Loucy (cell line): ENCODE measurements around the gene IRF6.

Experiments
- H2AFZ ChIP-seq: fragments of 200-600 bp; sonication (generic); 2 replicates; pipeline ENCODE4 v1.6.0; 2016; ENCODE audit warnings: antibody characterized with exemption, mild to moderate bottlenecking, low read length, moderate library complexity
- H3F3A ChIP-seq: fragments of 200-600 bp; 2 replicates; pipeline ENCODE4 v1.6.0; 2016; ENCODE audit warnings: antibody characterized with exemption, low read depth, mild to moderate bottlenecking
- H3K27me3 ChIP-seq: fragments of 200-600 bp; sonication (generic); 2 replicates; pipeline ENCODE4 v1.6.1; 2014; ENCODE audit warnings: low read length, mild to moderate bottlenecking; ENCODE audit not compliant: insufficient read depth, poor library complexity, severe bottlenecking
- H3K36me3 ChIP-seq: fragments of 200-600 bp; sonication (generic); 2 replicates; pipeline ENCODE4 v1.6.1; 2016; ENCODE audit warnings: low read length; ENCODE audit not compliant: insufficient read depth
- H3K4me1 ChIP-seq: fragments of 200-600 bp; sonication (generic); 2 replicates; pipeline ENCODE4 v1.5.1; 2014; ENCODE audit warnings: low read length, mild to moderate bottlenecking; ENCODE audit not compliant: insufficient read depth, poor library complexity, severe bottlenecking
- H3K4me2 ChIP-seq: fragments of 200-600 bp; sonication (generic); 2 replicates; pipeline ENCODE4 v1.6.0; 2014; ENCODE audit warnings: antibody characterized with exemption, low read length, low read depth, mild to moderate bottlenecking; ENCODE audit not compliant: poor library complexity, severe bottlenecking
- H3K4me3 ChIP-seq: fragments of 200-600 bp; sonication (generic); 2 replicates; pipeline ENCODE4 v1.5.1; 2014; ENCODE audit warnings: low read length, mild to moderate bottlenecking, mixed read lengths; ENCODE audit not compliant: poor library complexity, severe bottlenecking
- H3K79me2 ChIP-seq: fragments of 200-600 bp; sonication (generic); 2 replicates; pipeline ENCODE4 v1.6.1; 2014; ENCODE audit warnings: low read length; ENCODE audit not compliant: insufficient read depth
- H3K9ac ChIP-seq: fragments of 200-600 bp; sonication (generic); 2 replicates; pipeline ENCODE4 v1.6.0; 2014; ENCODE audit warnings: mild to moderate bottlenecking, low read depth, low read length, moderate library complexity; ENCODE audit not compliant: poor library complexity, severe bottlenecking
- H3K9me2 ChIP-seq: fragments of 200-600 bp; sonication (generic); replicated peaks from 2 replicates; pipeline ENCODE4 v1.6.1; 2016; ENCODE audit warnings: low read depth, low read length, mixed read lengths
- H3K9me3 ChIP-seq: fragments of 200-600 bp; sonication (generic); 2 replicates; pipeline ENCODE4 v1.6.1; 2014; ENCODE audit warnings: mild to moderate bottlenecking, antibody characterized with exemption, low read length, low read depth; ENCODE audit not compliant: insufficient read depth
- H4K20me1 ChIP-seq: fragments of 200-600 bp; sonication (generic); 2 replicates; pipeline ENCODE4 v1.6.0; 2014; ENCODE audit warnings: antibody characterized with exemption, low read length, mild to moderate bottlenecking; ENCODE audit not compliant: insufficient read depth, poor library complexity, severe bottlenecking
- CTCF ChIP-seq: fragments of 200-600 bp; sonication (generic); conservative IDR thresholded peaks from 2 replicates; pipeline ENCODE4 v1.5.1; 2014; ENCODE audit warnings: mild to moderate bottlenecking, antibody characterized with exemption, low read length
- EZH2phosphoT487 ChIP-seq: fragments of 200-600 bp; IDR thresholded peaks from 2 replicates; pipeline ENCODE4 v1.6.1; 2018; ENCODE audit warnings: antibody characterized with exemption, mild to moderate bottlenecking, moderate library complexity, borderline replicate concordance

IRF6 gene

GRCh38 chr1:209854196-209854595, 48.3 kb upstream of the IRF6 start:
- H3K9me2 ChIP-seq, result no peaks in the 10 kb centered on the region
- no peak overlapping the region for H2AFZ ChIP-seq
- H3K9me3 ChIP-seq, result no peaks in the 10 kb centered on the region
- no peaks in the 10 kb centered on the region for H3K27me3 ChIP-seq
- H3K9ac ChIP-seq, result no peak overlapping the region
- no peaks in the 10 kb centered on the region for H3F3A ChIP-seq
- no peak overlapping the region for H3K4me3 ChIP-seq
- H3K79me2 ChIP-seq, result no peaks in the 10 kb centered on the region
- no peak overlapping the region for H3K4me2 ChIP-seq
- TF ChIP-seq EZH2phosphoT487, result no peak
- no peak for TF ChIP-seq CTCF
- peaks cover 39% of the 10 kb centered on the region; the same call in 1 of the 2 replicates for H3K36me3 ChIP-seq
- no peaks in the 10 kb centered on the region for H4K20me1 ChIP-seq
- H3K4me1 ChIP-seq, result no peaks in the 10 kb centered on the region

GRCh38 chr1:209853676-209854075, 47.7 kb upstream of the IRF6 start:
- Histone ChIP-seq H3K4me1 (no peaks in the 10 kb centered on the region), H3K27me3 (no peaks in the 10 kb centered on the region), H3F3A (no peaks in the 10 kb centered on the region), H2AFZ (no peak overlapping the region), H3K9me2 (no peaks in the 10 kb centered on the region), H3K36me3 (peaks cover 39% of the 10 kb centered on the region; the same call in 1 of the 2 replicates), H3K9me3 (no peaks in the 10 kb centered on the region), H4K20me1 (no peaks in the 10 kb centered on the region), H3K4me2 (no peak overlapping the region), H3K79me2 (no peaks in the 10 kb centered on the region), H3K9ac (no peak overlapping the region), H3K4me3 (no peak overlapping the region)
- TF ChIP-seq EZH2phosphoT487 (no peak), CTCF (no peak)

GRCh38 chr1:209850342-209850979, 44.5 kb upstream of the IRF6 start:
- no peak overlapping the region for H3K4me2 ChIP-seq
- H3K79me2 ChIP-seq, result no peaks in the 10 kb centered on the region
- no peaks in the 10 kb centered on the region for H3K9me3 ChIP-seq
- H3K4me3 ChIP-seq, result no peak overlapping the region
- no peaks in the 10 kb centered on the region for H3F3A ChIP-seq
- no peaks in the 10 kb centered on the region for H3K27me3 ChIP-seq
- H3K4me1 ChIP-seq, result no peaks in the 10 kb centered on the region
- H3K36me3 ChIP-seq, result peaks cover 44% of the 10 kb centered on the region; the same call in 1 of the 2 replicates
- H3K9ac ChIP-seq, result no peak overlapping the region
- H2AFZ ChIP-seq, result no peak overlapping the region
- no peaks in the 10 kb centered on the region for H3K9me2 ChIP-seq
- no peaks in the 10 kb centered on the region for H4K20me1 ChIP-seq
- TF ChIP-seq EZH2phosphoT487 (no peak), CTCF (peak; percentile 60)
